HG02852 (cell line): Measurements from ENCODE around the gene CDKL1.
"Not testable (repeated sequence)": the region's sequence is repeated elsewhere in the genome, so short reads cannot be mapped to it uniquely, and the experiment has no call there.

Experiments
- ATAC-seq: cut with Tn5 transposase; IDR thresholded peaks from one replicate; pipeline ENCODE4 v1.9.1; 2021; ENCODE audit warnings: mild to moderate bottlenecking, moderate library complexity; ENCODE audit not compliant: unreplicated experiment

CDKL1 gene

DNA sequence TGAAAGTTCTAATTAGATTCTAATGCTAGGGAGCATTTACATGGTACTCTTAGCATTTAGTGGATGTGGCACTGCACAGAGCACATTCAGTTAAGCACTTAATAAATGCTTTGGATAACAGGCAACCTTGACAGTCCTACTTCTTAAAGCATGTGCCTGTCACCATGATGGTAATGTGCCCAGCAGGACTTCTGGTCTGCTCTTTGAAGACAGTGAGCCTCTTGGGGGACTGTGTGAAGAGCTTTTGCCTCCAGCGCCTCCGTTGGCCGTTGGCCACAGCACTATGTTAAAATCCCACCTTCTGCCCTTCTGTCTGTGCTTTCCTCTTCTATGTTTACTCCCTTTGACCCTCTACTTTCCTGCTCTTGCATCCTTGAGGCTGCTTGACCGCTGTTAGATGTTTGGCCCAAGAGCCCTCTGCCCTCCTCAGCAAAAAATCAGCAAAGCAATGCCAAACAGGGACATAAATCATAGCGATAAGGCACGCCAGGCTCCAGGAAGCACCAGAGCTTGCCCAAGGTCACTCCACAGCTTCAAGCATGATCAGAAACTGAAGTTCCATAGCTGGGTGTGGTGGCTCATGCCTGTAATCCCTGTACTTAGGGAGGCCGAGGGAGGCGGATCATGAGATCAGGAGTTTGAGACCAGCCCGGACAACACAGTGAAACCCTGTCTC is 8.3 kb downstream of the CDKL1 start:
- ATAC-seq: no peak

DNA sequence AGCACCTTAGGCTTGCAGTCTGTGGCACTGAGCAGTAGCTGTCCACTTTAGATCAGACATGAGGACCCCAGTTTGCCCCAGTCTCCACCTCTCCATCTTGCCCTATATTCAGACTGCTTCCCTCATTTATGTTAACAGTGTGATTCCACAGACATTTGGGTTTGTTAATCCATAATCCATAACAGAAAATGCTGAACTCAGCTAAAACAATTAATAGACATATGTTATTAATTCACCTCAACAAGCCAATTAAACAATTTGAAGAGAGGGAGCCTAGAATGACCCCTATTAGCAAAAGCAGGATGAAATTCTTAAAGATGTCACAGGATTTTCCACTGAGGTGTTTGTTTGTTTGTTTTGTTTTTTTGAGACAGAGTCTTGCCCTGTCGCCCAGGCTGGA is 9.1 kb downstream of the CDKL1 start:
- ATAC-seq: no peak

DNA sequence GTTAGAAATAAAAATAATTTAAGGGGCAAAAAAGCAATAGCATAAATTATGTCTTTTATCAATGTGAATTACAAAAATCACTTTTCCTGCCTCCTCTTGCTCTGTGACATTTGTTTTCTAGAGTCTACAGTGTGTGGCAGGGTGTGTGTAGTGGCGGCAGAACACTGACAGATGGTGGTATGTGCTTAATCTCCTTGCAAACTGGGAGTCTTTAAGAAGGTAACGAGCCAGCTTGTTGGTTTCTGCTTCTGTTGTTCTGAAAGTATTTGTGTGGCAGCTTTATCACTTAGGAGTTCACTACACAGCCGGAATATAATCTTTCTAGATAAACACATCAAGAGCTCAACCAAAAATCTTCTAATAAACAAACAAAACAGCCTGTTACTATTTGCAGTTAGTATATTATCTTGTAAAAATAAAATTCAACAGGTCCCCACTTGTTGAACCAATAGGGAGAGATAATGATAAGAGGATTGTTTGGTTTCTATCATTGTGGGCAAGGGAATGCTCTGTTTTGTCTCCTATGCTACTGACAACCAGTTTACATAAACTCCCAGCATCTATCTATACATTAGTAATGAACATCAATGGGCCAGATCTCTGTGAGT is 13.0 kb downstream of the CDKL1 start:
- ATAC-seq: no peak

DNA sequence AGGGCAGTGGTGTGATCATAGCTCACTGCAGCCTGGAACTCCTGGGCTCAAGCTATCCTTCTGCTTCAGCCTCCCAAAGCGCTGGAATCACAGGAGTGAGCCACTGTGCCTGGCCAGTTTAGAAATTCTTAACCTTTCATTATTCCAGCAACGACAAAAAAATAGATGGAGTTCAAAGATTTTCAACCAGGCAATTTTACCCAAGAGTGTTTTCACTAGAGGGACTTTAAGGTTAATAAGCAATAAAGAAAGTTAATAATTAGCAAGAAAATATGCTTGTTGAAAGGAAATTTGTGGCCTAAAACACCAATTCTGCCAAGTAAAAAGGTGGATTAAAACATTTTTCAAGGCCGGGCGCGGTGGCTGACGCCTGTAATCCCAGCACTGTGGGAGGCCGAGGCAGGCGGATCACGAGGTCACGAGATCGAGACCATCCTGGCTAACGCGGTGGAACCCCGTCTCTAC is 14.8 kb downstream of the CDKL1 start:
- ATAC-seq: no peak

DNA sequence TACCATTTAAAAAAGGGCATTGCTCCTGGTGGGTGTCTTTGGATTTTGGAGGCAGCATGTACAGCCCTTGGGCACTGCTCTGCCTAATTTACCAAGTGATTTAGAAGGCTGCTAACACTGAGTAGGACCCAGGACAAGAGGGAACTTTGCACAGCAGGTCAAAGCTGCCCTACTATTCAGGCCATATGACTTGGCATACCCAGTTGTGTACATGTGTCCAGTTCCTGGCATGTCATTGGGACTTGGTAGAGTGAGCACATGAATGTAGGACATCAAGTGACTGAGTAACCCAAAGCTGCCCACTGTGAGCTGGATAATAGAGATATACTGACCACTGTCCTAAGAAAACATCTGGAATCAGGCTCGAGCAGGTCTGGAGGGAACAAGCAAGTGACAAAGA is 15.7 kb downstream of the CDKL1 start:
- no peak for ATAC-seq

DNA sequence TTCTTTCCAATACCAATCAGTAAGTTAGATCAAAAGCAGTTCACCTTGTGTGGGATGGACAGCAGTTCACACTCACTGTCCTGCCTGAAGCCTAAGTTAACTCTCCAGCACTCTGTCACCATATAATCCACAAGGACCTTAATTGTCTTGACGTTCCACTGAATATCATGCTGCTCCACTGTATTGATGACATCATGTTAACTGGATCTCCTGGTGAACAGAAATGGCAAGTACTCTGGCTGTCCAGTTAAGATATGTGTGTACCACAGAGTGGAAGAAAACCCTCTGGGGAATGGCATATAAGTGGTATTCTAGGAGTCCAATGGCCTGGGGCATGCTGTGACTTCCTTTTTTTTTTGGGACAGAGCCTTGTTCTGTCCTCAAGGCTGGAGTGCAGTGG is 16.2 kb downstream of the CDKL1 start:
- no peak for ATAC-seq

DNA sequence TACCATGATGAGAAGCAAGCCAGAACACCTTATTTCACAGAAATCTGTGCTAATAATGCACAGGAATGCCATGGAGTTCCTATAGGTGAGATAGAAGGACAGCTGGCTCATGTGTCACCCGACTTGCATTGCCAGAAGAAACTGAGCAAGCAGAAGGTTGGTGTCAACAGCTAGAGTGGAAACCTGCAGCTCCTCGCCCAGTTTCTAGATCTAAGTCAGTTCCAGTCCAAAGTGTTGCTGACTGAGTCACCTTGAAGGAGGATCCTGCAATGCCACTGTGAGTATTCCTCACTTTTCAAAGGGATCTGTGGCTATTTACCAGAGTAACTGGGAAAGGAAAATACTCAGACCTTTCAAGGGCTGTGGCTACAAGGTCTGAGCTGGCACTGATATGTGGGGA is 17.1 kb downstream of the CDKL1 start:
- ATAC-seq: no peak

DNA sequence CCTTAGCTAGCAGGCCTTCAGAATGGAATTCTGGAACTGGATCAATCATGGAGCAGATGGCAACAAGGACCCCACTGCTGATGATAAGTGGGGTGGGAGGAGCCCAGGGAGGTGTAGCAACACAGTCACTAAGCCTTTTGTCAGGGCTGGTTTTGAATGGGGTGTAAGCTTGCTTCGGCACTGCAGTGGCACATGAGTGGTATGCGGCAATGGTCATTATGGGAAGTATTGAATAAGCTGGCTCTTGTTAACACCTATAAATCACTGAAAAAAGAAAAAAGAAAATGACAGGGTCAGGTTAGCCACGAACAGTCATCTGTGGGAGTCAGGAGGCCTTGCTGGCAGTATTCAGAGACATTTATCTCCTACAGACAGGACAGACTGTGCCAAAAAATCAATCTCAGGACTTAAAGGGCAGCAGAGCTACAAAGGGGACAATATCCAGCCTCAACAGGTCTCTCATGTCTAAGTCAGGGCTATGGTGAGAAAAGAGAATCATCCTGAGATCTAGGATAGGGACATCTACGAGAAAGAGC is 19.1 kb downstream of the CDKL1 start:
- no peak for ATAC-seq

DNA sequence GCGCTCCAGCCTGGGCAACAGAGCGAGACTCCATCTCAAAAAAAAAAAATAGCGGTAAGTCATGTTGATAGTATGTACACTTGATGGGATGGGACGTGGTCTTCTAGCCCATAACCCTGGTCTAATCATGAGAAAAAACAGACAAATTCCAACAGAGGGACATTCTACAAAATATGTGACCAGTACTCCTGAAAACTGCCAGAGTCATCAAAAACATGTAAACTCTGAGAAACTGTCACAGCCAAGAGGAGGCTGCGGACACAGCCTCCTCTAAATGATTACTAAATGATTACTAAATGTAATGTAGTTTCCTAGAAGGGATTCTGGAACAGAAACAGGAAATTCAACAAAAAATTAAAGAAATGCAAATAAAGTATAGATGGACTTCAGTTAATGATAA is 20.9 kb downstream of the CDKL1 start:
- no peak for ATAC-seq

DNA sequence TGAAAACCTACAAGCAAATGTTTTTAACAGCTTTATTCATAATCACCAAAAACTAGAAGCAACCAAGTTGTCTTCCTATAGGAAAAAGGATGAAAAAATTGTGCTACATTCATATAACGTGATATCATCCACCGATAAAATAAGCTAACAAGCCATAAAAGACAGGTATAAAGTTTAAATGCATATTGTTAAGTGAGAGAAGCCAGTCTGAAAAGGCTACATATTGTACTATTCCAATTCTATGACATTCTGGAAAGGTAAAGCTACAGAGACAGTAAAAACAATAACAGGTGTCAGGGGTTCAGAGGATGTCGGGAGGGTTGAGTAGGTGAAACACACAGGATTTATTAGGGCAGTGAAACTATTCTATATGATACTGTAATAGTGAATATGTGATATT is 22.7 kb downstream of the CDKL1 start:
- no peak for ATAC-seq

DNA sequence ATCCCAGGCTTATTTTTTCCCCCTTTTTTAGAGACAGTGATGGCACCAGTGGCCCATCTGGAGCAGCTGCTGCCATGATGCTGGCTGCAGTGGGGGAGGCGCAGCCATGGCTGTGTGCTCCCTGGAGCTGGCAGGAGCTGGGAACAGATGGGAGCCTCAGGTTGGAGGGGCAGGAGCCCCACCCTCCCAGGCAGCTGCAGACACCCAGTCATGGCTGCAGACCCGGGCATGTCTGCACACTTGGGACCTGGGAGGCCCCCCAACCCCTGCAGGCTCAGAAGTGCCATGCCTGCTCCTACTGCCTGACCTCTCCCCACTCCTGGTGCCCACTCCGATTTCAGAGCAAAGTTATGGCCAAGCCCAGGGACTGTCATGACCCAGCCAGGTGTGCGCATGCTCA is 25.1 kb downstream of the CDKL1 start:
- ATAC-seq: no peak

DNA sequence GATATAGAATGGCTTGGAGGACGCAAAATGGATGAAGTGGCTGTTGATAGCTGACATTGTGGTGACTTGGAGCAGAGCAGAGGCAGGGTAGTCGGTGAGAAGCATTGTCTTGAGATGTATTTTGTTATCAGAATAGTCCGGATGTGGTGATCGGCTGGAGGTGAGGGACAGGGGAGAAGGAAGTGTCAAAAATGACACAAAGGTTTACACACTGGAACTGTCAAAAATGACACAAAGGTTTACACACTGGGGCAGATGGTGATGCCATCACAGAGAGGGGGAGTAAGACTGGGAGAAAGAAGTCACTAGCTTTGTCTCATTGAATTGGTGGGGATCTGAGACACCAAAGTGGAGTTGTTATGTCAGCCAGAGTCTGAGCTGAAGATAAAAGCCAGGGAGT is 30.1 kb downstream of the CDKL1 start:
- no peak for ATAC-seq

DNA sequence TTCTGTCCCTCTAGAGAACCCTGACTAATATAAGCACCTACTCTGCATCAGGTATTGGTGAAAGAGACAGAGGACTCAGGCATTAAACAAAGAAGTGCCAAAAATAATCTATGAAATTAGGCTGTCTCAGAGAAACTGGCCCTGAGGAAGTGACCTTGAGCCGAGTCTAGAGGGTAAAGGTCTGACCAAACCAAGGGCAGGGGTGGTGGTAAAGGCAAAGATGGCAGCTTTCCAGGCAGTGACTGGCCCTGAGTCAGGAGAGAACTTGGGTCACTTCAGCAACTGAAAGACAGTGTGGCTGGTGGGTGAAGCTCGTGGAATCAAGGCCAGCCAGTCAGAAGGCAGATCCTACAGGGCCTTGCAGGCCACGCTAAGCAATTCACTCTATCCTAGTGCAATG is 30.6 kb downstream of the CDKL1 start:
- no peak for ATAC-seq

DNA sequence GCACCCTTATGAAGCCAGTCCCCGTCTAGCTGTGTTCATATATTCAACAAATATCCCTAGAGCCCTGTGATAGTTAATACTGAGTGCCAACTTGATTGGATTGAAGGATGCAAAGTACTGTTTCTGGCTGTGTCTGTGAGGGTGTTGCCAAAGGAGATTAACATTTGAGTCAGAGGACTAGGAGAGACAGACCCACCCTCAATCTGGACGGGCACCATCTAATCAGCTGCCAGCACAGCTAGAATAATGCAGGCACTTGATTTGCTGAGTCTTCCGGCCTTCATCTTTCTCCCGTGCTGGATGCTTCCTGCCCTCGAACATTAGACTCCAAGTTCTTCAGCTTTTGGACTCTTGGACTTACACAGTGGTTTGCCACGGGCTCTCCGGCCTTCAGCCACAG is 31.1 kb downstream of the CDKL1 start:
- not testable (repeated sequence) for ATAC-seq

DNA sequence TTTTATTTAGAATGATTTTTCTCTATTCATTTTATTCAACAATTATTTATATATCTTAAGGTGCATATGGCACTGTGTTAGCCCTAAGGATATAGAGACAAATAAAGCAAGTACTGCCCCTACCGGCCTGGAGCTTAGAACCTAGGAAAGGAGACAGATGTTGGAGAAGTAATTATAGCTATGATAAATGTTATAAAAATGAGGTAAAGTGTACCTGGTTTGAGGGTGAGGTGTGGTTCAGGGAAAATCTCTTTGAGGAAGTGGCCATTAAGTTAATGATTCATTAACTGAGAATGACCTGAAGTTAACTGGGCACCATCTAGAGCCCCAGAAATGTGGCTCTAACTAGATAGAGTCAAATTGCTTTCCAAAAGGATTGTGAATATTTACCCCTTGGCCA is 31.9 kb downstream of the CDKL1 start:
- no peak for ATAC-seq

DNA sequence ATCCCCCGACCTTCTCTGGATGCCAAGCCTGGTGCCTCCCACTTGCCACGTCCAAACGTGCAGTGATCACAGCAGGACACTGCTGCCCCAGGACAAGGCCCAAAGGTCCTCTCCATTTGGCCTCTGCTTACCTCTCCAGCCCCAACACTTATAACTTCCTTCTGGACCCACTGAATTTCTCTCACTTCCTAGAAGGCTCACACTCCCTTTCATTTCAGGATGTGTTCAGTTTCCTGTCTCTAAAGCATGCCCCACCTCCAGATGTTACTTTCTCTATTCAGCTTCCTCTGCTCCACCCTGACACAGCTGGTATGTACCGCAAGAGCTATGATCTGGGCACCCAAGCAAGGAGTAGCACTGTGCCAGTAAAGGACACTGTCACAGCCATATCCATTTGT is 33.0 kb downstream of the CDKL1 start:
- ATAC-seq: peak; percentile 97

DNA sequence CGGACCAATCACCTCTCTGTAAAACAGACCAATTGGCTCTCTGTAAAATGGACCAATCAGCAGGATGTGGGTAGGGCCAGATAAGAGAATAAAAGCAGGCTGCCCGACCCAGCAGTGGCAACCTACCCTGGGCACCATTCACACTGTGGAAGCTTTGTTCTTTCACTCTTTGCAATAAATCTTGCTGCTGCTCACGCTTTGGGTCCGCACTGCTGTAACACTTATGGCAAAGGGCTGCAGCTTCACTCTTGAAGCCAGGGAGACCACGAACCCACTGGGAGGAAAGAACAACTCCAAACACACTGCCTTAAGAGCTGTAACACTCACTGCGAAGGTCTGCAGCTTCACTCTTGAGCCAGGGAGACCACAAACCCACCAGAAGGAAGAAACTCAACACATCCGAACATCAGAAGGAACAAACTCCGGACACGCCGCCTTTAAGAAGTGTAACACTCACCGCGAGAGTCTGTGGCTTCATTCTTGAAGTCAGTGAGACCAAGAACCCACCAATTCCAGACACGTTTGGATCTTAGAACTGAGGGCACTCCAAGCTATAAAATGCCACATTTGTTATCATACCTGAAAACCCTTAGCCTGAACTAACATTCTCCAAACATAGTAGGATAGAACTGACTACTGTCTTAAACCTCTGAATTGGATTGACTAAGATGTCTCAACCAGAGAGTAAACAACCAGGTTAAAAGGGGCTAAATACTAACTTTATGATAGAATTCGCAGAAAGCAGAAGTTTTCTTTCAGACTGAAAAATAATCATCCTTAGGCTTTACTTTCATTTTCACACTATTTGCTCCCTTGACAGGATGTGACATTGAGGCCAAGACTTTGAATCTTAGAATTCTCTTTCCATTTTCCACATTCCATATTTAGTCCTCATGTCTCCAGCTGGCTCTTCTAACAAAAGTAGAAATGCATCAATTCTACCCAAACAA is 33.6 kb downstream of the CDKL1 start:
- ATAC-seq: peak; percentile 28

DNA sequence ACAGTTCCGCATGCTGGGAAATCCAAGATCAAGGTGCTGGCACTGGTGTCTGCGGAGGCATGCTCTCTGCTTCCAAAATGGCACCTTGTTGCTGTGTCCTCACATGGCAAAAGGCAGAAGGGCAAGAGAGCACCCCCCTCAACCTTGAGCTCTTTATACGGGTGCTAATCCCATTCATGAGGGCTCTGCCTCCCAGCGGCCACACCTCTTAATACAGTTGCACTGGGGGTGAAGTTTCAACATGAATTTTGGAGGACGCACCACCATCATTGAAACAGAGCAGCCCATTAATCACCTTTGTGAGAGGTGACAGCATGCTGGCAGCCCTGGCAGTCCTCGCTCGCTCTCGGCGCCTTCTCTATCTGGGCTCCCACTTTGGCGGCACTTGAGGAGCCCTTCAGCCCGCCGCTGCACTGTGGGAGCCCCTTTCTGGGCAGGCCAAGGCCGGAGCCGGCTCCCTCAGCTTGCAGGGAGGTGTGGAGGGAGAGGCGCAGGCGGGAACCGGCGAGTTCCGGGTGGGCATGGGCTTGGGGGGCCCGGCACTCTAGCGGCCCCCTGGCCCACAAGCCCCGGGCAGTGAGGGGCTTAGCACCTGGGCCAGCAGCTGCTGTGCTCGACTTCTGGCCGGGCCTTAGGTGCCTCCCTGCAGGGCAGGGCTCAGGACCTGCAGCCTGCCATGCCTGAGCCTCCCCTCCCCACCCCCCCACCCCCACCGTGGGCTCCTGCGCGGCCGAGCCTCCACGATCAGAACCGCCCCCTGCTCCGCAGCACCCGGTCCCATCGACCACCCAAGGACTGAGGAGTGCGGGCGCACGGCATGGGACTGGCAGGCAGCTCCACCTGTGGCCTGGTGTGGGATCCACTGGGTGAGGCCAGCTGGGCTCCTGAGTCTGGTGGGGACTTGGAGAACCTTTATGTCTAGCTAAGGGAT is 34.9 kb downstream of the CDKL1 start:
- not testable (repeated sequence) for ATAC-seq

DNA sequence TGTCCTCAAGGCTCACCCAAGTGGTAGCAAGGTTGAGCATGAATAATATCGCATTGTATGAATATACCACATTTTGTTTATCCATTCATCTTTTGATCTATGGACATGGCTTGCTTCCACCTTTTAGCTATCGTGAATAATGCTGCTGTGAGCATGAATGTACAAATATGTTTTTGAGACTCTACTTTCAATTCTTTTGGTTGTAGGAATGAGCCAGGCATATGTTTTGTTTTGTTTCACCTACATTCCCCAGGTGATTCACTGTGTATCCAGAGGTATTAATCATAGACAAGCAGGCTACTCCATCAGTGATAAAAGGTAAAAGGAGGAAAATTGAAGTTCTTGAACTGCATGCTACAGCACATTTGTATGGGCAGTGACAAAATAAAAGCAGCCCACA is 35.8 kb downstream of the CDKL1 start:
- no peak for ATAC-seq

DNA sequence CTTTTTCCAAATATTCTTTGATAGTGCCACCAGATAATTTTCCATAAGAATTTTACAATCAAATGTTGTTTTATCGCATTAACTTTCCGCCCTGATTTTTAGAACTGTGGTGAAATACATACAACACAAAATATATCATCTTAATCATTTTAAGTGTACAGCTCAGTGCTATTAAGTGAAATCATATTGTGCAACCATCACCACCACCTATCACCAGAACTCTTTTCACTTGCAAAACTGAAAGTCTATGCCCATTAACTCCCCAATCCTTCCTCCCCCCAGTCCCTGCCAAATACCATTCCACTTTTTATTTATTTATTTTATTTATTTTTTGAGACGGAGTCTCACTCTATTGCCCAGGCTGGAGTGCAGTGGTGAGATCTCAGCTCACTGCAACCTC is 36.6 kb downstream of the CDKL1 start:
- no peak for ATAC-seq
